BE2C (cell line): Measurements from ENCODE around the gene TEF.
"Not testable (repeated sequence)": the region's sequence is repeated elsewhere in the genome, so short reads cannot be mapped to it uniquely, and the experiment has no call there.

Experiments used
- DNase-seq: peaks from one replicate; pipeline ENCODE4 v3.0.0-alpha.2; 2020
- H3K27me3 ChIP-seq: fragments of 250-450 bp; sonication (Bioruptor Pico); 2 replicates; pipeline ENCODE4 v1.5.1; 2020; ENCODE audit warnings: mild to moderate bottlenecking
- H3K36me3 ChIP-seq: fragments of 250-450 bp; sonication (Bioruptor Pico); 2 replicates; pipeline ENCODE4 v1.5.1; 2020; ENCODE audit warnings: mild to moderate bottlenecking
- H3K4me1 ChIP-seq: fragments of 250-450 bp; sonication (Bioruptor Pico); 2 replicates; pipeline ENCODE4 v1.5.1; 2020
- H3K4me3 ChIP-seq: 2 replicates; pipeline ENCODE4 v1.5.1; 2011; ENCODE audit warnings: low read depth, low read length
- H3K9me3 ChIP-seq: fragments of 250-450 bp; sonication (Bioruptor Pico); 2 replicates; pipeline ENCODE4 v1.5.1; 2020
- TF ChIP-seq, protein P1 (sequence below): IDR thresholded peaks from 2 replicates; pipeline ENCODE4 v1.5.1; 2012; ENCODE audit warnings: mild to moderate bottlenecking, low read depth, low read length

The TEF gene

DNA sequence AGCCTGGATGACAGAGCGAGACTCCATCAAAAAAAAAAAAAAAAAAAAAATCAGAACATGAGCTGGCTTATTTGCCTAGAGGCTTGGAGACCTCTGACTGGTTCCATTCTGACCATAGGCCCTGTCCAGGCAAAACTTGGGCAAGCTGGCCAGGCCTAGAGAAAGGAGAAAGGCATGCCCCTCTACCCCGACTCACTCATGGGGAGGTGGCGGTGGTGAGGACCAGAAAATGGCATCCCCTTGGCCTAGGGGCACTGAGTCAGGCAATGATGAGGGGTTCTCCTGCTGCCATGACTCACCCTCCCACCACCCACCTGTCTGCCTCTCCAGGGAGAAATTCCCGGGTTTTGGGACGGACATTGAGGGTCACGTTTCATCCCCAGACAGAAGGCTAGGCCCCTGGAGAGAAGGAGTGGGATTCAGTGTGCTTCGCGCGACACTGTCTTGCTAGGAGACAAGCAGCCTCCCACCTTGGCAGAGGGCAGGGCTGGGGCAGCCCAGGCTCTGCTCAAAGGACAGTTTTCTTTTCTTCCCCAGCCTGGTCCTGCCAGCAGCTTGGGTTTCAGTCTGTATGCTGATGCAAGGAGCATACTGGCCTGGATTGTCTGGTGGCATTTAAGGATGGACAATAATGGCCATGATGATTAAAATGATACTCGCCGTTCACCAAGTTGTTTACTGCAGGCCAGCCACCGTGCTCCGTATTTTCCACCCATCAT is 47.6 kb downstream of the TEF start:
- TF ChIP-seq, protein P1, sequence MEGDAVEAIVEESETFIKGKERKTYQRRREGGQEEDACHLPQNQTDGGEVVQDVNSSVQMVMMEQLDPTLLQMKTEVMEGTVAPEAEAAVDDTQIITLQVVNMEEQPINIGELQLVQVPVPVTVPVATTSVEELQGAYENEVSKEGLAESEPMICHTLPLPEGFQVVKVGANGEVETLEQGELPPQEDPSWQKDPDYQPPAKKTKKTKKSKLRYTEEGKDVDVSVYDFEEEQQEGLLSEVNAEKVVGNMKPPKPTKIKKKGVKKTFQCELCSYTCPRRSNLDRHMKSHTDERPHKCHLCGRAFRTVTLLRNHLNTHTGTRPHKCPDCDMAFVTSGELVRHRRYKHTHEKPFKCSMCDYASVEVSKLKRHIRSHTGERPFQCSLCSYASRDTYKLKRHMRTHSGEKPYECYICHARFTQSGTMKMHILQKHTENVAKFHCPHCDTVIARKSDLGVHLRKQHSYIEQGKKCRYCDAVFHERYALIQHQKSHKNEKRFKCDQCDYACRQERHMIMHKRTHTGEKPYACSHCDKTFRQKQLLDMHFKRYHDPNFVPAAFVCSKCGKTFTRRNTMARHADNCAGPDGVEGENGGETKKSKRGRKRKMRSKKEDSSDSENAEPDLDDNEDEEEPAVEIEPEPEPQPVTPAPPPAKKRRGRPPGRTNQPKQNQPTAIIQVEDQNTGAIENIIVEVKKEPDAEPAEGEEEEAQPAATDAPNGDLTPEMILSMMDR: no peak
- Histone ChIP-seq H3K4me3 (no peak overlapping the region), H3K4me1 (no peaks in the 10 kb centered on the region), H3K27me3 (no peaks in the 10 kb centered on the region), H3K9me3 (no peaks in the 10 kb centered on the region), H3K36me3 (peaks cover 8% of the 10 kb centered on the region)
- DNase-seq: no peak

- TF ChIP-seq, protein P1: no peak
- H3K4me1 ChIP-seq: no peaks in the 10 kb centered on the region
- H3K4me3 ChIP-seq: no peak overlapping the region
- no peaks in the 10 kb centered on the region for H3K9me3 ChIP-seq
- H3K27me3 ChIP-seq: no peaks in the 10 kb centered on the region
- H3K36me3 ChIP-seq: peaks cover 12% of the 10 kb centered on the region
- DNase-seq: no peak
Observed at GRCh38 chr22:41429951-41430332, 48.2 kb downstream of the TEF start.

DNA sequence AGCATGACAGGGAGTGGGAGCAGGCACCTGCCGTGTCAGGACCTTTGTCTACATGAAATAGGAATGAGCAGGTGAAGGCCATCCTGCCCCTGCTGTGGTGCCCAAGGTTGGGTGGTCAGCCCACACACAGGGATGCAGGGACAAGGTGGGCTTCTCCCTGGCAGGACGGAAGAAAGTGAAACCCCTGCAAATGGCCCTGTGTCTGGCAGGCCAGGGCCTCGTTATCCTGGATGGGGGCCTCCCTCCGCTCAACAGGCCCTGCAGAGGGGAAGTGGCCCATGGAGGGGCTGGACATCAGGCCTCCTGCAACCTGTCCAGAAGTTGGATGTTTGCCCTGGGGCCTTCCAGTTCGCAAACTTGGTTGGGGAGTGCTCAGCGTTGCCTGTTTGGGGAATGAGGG is 49.9 kb downstream of the TEF start:
- peaks cover 30% of the 10 kb centered on the region for H3K36me3 ChIP-seq
- no peaks in the 10 kb centered on the region for H3K9me3 ChIP-seq
- DNase-seq: no peak
- no peaks in the 10 kb centered on the region for H3K27me3 ChIP-seq
- no peak overlapping the region for H3K4me3 ChIP-seq
- TF ChIP-seq, protein P1: no peak
- H3K4me1 ChIP-seq: no peaks in the 10 kb centered on the region

GRCh38 chr22:41433480-41433879 is 51.7 kb downstream of the TEF start:
- H3K9me3 ChIP-seq, H3K4me3 ChIP-seq, H3K4me1 ChIP-seq, DNase-seq, H3K27me3 ChIP-seq: not testable (repeated sequence)
- H3K36me3 ChIP-seq: peaks cover 43% of the 10 kb centered on the region

DNA sequence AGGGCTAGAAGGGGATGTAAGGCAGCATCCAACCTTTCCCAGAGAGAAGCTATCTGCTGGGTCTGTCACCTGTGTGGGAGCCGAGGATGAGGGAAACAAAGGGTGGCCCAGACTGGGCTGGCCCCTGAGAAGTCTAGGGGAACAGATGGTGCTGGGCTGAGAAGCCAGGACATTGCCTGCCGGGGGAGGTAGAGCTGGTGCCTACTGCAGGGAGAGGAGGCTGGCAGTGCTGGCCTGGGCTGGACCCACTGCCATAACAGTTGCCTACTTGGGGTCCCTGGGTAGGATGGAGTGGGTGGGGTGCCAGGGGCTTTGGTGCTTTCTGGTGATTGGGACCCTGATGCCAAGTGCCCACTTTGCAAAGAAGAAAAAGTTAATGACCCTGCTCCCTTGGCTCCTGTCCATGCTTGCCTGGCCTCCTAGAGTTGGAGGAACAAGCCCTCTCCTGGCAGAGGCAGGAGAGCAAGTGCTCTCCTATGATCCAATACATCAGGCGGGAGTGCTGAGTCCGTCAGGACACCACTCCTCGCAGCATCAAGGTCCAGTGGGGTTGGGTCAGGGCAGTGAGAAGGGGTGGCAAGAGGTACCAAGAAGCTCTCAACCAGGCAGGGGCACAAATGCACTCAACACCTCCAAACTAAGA is 52.7 kb downstream of the TEF start:
- not testable (repeated sequence) for H3K4me3 ChIP-seq, DNase-seq, H3K9me3 ChIP-seq, H3K27me3 ChIP-seq, H3K4me1 ChIP-seq
- H3K36me3 ChIP-seq: peaks cover 47% of the 10 kb centered on the region

GRCh38 chr22:41435560-41435959 is 53.8 kb downstream of the TEF start:
- no peak for DNase-seq
- H3K27me3 ChIP-seq: no peaks in the 10 kb centered on the region
- TF ChIP-seq, protein P1: no peak
- no peaks in the 10 kb centered on the region for H3K9me3 ChIP-seq
- no peak overlapping the region for H3K4me3 ChIP-seq
- H3K36me3 ChIP-seq: peaks cover 47% of the 10 kb centered on the region
- no peaks in the 10 kb centered on the region for H3K4me1 ChIP-seq

GRCh38 chr22:41436322-41437113 is 54.8 kb downstream of the TEF start:
- no peaks in the 10 kb centered on the region for H3K9me3 ChIP-seq
- TF ChIP-seq, protein P1: no peak
- no peak overlapping the region for H3K4me3 ChIP-seq
- H3K27me3 ChIP-seq: no peaks in the 10 kb centered on the region
- no peaks in the 10 kb centered on the region for H3K4me1 ChIP-seq
- H3K36me3 ChIP-seq: peaks cover 51% of the 10 kb centered on the region
- no peak for DNase-seq
